AML-193 (cell line): ENCODE measurements around the gene RMND5B.
A peak's percentile ranks its signal among the peaks of the same experiment; 100 is the strongest.
"Not testable (repeated sequence)": the region's sequence is repeated elsewhere in the genome, so short reads cannot be mapped to it uniquely, and the experiment has no call there.

Experiments used
- DNase-seq, 2 experiments: peaks; one replicate each; lab custom pipeline; 2025; lab: John Stamatoyannopoulos, UW

RMND5B gene, protein sequence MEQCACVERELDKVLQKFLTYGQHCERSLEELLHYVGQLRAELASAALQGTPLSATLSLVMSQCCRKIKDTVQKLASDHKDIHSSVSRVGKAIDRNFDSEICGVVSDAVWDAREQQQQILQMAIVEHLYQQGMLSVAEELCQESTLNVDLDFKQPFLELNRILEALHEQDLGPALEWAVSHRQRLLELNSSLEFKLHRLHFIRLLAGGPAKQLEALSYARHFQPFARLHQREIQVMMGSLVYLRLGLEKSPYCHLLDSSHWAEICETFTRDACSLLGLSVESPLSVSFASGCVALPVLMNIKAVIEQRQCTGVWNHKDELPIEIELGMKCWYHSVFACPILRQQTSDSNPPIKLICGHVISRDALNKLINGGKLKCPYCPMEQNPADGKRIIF

DNA sequence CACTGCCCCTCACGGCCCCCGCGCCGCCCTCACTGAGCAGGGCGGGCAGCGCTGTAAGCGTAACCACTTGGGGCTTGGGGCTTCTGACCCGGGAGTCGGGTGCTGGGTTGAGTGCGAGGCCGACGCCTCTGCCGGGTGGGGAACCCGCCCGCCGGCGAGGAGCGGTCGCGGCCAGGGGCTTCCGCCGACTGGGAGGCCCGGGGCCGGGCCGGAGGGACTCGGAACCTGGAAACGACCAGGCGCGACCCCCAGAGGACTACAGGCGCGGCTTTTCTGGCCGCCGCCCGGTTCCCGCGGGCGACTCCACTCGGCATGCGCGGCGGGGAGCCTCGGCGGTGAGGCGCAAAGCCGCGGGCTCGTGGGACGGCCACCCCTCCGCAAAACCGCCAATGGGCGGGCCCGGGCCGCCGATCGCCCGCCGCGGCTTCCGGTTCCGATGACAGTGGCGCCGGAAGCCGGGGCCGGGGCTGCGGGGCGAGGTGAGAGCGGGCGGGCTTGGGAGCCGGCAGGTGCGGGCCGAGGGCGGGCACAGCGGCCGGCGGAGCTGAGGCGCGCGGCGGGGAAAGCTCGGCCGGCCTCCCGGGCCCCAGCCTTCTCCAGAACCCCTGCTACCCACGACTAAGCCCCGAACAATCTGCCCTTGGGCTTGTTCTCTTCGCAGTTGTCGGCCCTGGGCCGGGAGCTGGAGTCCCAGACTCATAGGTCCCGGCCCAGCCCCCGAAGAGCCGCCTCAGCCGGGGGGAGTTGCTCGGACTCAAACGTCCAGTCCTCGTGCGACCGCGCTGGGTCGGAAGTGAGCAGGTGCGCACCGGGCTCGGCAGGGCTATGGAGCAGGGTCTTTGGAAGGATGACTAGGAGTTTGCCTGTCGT lies at the start of gene RMND5B:
Gene RMND5B, plus strand, starts transcription at position 439 of the 870 bp plus-strand sequence. CDS start 7,106 bp downstream, outside the sequence.
- DNase-seq: peak; percentile 44 to 55

DNA sequence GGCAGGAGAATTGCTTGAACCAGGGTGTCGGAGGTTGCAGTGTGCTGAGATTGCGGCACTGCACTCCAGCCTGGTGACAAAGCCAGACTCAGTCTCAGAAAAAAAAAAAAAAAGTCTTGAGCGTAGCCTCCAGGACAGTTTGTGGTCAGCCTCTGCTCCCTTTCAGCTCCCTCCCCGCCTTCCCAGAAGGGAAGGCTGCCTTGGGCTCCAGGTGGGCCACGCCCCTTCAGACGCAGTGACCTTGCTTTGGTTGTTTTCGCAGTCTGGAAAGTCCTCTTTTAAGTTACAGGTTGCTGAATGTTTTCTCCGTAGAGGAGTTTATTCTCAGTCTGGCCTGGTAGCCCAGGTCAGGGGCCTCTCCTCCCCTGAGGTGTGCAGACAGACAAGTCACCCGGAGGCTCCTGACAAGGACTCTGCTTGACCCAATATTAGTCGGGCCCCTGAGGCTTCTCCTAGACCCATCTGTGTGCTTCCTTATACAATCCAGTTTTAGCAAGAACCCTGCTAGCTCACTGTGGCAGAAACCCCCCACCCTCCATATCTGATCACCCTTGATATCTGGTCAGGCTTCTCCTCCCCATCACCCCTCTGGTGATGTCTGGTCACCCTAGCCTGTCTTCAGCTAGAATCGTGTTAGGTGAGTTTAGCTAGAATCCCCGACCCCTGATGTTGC lies 49.1 kb upstream of the RMND5B start:
- no peak for DNase-seq

DNA sequence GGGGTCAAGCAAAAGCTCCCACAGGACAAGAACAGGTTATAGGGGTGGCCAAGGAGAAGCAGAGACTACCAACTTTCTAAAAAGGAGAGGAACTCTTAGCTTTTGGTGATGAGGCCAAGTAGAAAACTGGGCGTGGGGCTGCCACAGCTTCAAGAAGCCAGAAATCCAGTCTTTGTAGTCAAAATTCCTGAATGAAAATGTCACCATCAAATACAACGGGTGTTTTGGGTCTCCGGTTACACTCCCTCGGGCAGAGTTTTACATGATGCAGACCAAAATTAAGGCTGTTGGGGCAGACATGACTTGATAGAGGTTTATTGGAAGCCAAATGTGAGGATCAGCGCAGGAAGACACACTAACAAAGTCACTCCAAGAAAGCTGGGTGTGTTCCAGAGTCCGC lies 46.9 kb upstream of the RMND5B start:
- DNase-seq: no peak

DNA sequence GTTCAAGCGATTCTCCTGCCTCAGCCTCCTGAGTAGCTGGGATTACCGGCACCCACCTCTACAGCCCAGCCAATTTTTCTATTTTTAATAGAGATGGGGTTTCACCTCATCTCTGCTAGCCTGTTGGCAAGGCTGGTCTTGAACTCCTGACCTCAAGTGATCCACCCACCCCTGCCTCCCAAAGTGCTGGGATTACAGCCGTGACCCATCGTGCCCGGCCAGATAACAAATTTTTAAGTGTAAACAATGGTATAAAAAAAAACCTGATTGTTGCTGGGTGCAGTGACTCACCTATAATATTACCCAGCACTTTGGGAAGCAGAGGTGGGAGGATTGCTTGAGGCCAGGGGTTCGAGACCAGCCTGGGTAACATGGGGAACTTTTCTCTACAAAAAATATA lies 45.5 kb upstream of the RMND5B start:
- no peak for DNase-seq

DNA sequence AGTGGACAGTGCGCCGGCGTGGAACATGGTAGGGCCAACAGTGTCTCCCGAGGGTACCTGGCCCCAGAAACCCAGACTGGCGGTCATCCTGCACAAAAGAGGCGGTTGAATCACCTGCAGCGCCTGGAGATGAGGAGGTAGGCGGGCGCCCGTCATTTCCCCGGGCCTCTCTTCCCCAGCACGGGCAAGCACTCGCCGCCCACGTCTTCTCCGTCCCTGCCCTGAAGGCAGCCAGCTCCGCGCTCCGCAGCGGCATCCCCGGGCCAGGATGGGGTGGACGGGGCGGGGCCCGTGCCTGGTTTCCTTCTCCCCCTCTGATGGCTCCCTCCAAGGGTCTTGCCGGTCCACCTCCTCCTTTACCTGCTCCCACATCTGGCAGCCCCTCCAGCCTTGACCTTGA lies 44.5 kb upstream of the RMND5B start:
- DNase-seq: no peak

DNA sequence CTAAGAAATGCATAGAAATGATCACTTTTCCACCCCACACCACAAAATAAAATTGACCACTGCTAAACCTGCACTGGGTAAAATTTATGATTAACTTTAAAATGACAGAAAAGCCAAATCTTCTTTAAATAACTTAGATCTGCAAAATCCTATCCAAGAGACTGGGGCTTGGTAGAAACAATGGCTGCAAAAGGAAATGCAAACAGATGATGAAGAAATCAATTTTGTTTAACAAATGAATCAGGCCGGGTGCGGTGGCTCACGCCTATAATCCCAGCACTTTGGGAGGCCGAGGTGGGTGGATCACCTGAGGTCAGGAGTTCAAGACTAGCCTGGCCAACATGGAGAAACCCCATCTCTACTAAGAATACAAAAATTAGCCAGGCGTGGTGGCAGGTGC lies 43.6 kb upstream of the RMND5B start:
- not testable (repeated sequence) for DNase-seq

DNA sequence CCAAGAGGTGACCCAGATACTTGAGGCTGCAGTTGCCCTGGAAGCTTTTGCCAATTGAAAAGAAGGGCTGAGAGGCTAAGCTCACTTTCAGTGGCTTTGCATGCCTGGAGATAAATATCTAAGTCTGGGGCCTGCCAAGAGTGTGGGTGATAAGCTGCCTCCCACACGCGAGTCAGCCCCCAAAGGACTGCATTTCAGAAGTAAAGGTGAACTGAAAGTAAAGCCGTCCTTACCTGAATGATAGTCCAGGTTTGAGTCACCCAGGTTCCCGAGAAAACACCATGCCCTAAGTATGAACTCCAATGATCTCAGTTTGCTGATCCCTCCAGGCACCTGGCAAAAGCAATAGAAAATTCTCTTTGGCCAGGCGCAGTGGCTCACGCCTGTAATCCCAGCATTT lies 40.0 kb upstream of the RMND5B start:
- no peak for DNase-seq

DNA sequence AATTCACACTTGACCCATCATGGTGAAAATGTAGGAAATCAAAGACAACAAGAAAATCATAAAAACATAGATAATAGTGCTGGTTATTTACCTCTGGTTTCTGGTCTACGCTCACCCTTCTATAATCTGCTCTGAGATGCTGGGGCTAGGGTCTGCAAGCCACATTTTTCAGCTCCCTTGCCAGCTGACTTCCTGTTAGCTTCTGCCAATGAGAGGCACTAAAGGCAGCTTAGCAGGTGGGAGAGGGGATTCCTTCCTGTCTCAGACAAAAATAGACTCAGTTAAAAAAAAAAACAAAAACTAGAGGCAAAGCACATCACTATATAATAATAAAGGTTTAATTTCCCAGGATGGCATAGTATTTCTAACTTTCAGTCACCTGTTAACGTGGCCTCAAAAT lies 37.7 kb upstream of the RMND5B start:
- DNase-seq: no peak

DNA sequence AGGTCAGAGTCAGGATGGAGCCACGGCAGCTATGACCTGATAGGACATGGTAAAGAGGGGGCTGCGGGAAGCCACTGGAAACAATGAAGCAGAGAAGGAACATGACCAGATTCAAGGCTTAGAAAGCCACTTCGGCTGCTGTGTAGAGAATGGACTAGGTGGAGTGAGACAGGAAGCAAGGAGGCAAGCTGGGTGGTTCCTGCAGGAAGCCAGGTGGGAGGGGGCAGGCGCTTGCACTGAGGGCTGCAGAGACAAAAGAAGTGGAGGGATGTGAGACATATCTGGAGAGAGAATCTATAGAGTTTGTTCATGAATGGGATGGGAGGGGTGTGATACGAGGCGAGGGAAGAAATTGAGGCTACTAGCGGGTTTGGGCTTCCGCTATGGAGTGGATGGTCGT lies 36.5 kb upstream of the RMND5B start:
- DNase-seq: no peak

DNA sequence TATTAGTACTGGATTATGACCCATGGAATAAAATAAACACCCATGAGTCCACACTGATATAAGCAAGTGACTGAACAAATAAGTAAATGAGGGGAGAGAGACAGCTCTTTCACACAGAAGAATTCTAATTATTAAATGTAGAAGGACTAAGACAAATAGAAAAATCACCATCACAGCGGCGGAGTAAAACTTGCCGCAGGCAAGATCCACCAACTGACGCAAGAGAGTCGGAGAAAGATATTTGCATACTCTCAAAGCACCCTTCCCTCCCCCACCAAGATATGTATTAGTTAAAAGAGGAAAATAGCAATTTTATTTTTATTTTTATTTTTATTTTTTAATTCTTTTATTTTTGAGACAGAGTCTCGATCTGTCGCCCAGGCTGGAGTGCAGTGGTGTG lies 32.1 kb upstream of the RMND5B start:
- DNase-seq: no peak

DNA sequence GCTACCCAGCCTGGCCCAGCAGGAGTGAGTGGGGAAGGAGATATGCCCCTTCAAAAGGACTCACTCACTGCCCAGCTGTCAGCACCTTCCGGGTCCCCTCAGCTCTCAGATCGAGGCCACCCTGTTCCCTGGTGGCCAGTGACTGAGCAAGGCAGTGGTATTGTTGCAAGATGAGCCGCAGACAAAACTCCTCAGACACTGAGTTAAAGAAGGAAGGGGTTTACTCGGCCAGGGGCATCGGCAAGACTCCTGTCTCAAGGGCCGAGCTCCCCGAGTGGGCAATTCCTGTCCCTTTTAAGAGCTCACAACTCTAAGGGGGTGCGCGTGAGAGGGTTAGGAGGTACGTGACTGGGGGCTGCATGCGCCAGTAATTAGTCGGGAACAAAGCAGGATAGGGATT lies 27.2 kb upstream of the RMND5B start:
- no peak for DNase-seq

DNA sequence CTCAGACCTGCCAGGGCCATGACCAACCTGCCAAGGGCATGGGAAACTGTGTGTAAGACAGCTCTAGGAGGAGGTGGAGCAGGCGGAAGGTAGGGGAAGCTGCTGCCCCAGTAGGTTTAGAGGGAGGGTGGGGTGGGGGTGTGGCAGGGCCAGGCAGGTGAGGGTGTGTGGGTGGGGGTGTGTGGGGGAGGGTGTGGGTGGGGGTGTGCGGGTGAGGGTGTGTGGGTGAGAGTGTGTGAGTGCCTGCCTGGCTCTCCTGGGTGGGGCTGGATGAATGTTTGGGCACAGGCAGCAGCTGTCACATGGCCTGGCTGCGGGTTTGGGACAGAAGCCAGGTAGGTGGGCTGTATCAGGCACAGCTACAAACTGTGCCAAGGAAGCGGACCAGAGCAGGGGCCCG lies 26.3 kb upstream of the RMND5B start:
- DNase-seq: no peak

DNA sequence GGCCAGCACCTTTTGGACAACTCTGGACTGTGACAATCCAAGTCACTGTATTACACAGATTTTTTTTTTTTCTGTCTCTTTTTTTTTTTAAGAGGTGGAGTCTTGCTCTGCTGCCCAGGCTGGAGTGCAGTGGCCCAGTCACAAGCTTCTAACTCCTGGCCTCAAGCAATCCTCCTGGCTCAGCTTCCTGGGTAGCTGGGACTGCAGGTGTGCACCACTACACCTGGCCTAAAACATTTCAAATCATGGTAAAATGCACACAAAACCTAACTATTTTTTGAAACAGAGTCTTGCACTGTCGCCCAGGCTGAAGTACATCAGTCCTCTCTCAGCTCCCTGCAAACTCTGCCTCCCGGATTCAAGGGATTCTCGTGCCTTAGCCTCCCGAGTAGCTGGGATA lies 24.7 kb upstream of the RMND5B start:
- no peak for DNase-seq

DNA sequence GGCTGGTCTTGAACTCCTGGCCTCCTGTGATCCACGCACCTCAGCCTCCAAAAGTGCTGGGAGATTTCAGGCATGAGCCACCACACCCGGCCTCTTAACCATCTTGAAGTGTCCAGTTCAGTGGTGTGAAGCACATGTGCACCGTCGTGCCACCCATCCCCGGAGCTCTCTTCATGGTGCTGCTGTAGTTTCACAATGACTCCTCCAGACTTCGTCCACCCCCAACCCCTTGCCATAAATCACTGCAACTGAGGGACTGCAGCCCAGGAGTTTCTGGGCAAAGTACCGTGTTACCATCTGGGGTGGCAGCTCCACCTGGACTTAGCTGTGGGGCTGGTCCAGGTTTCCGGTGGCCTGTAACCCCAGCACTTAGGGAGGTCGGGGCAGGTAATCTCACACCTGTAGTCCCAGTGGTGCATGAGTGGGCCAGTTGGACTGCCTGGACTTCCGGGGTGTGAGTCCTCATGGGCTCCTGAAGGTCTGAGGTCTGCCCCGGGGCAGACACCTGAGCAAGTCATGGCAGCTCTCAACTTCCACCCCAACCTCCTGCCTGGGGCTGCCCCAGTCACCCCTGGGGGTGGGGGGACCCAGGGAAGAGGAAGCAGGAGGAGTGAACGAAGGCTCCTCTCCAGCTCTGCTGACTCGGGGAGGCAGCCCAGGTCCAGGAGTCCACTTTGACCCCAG lies 24.1 kb upstream of the RMND5B start:
- no peak for DNase-seq

DNA sequence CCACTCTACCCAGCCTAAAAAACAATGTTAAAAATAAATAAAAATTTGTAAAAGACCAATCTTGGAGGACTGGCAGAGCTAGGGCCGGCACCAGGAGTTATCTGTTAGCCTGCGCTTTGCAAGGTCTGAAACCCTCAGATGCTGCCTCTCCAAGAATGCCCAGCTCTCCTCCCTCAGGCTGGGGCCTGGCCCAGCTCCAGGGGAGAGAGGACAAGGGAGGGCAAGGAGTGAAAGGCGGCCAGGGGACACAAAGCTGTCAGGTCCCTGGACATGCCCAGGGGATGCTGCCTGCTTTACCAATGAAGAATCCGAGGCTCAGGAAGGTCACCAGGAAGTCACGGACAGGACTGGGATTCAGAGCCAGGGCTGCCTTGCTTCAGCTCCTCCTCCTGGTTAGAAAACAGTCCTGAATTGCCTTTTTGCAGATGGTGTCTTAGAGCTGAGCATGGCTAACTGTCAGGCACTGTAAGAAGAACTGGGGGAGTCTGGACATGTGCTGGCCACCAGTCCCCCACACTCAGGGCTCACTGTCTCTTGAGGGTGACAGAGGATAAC lies 23.0 kb upstream of the RMND5B start:
- DNase-seq: no peak

DNA sequence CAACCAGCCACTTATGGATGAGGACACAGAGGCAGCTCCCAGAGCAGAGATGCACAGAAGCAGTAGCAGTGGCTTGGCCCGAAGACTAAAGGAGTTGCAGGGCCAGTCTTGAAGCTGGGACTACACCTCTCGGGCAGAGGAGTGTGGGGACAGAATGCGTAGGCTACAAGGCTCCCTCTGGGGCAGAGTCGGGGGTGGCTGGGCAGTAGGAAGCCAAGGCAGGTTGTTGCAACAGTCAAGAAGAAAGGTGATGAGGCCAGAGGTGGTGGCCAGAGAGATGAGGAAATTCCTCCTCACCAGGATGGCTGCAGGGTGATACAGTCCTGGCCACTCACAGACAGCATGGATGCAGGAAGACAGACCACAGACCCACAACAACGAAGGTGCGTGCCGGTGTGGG lies 22.4 kb upstream of the RMND5B start:
- no peak for DNase-seq

DNA sequence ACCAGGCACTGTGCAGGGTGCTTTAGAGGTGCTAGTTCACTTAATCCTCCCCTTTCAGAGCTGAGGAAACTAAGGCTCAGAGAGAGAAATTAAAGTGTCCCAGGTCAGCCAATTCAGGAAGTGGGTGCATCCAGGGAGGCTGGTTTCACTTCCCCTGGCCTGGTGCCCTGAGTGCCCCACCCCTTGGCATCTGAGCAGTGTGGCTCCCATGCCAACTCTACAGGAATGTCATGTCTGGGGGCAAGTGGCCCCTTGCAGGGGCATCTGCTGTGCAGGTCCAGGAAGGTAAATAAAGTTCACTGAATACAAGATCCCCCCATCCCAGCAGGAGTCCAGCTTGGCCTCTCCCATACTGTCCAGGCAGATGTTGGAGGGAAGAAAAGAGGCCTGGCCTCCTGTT lies 21.8 kb upstream of the RMND5B start:
- no peak for DNase-seq

DNA sequence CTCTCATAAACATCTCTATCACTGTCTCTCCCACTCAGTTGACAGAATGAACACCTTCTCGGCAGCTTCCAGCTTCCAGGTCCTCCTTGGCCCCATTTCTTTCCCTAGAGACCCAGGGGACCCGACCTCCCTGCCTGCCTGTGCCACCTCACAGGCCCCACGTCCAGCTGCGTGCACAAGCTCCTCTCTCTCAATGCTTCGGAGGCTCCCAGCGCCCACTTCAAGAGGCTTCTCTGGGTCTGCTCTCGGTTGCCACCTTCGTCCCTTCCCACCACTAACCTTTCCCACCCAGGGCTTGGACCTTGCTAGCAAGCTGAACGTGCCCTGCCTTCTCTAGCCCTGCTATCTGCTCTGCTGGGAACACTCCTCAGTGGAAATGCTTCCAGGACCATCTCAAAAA lies 20.3 kb upstream of the RMND5B start:
- no peak for DNase-seq

DNA sequence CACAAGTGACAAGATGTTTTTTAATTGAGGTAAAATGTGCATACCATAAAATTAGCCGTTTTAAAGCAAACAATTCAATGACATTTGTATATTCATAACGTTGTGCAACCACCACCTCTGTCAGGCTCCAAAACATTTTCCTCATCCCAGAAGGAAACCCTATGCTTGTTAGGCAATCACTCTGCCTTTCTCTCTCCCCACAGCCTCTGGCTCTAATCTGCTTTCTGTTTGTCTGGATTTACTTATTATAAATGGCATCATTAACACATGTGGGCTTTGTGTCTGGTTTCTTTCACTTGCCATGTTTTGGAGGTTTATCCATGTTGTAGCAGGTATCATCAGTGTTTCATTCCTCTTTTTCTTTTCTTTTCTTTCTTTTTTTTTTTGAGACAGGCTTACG lies 18.9 kb upstream of the RMND5B start:
- DNase-seq: no peak

DNA sequence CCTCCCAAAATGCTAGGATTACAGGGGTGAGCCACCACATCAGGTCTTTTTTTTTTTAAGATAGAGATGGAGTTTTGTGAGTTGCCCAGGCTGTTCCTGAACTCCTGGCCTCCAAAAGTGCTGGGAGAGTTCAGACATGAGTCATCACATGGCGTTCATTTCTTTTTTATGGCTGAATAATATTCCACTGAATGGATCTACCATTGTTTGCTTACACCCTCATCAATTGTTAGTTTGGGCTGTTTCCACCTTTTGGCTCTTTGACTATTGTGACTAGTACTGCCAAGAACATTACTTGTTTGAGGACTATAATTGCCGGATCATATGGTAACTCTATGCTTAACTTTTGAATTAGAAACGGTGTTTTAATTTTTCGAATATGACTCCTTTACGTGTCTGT lies 18.3 kb upstream of the RMND5B start:
- DNase-seq: no peak

DNA sequence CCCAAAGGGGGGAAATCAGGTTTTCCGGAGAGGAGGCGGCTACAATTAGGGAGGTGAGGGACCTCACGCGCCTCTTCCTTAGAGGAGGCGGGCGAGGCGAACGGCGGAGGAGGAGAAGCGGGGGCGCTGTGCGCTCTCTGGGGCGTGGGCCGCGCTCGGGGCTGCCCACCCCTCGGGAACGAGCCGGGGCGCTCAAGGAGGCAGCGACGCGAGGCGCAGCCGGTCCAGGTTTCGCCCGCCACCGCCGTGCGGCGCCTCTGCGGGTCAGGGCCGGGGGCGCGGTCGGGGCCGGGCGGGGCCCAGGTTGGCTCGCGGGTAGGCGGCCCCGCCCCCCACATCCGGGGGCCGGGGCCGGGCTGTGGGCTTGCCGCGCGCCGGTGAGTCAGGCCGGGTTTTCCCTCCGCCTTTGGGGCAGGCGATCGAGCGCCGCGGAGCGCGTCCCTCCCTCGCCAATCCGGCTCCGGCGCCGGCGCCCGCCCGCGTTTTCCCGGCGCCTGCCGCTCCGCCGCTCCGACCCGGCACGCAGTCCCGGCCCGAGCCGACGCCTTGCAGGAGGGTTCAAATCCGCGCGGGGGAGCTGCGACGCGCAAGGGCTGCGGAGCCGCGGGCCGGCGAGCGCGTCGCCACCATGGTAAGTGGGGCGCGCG lies 17.6 kb upstream of the RMND5B start, which contains the start of gene N4BP3:
Gene N4BP3, plus strand, starts transcription at position 392 of the 647 bp plus-strand sequence. CDS start 6,052 bp downstream, outside the sequence.
- no peak for DNase-seq
